COLO668 (cell line): Measurements from ENCODE around the gene BCKDK.
A peak's percentile ranks its signal among the peaks of the same experiment; 100 is the strongest.
"Not testable (repeated sequence)": the region's sequence is repeated elsewhere in the genome, so short reads cannot be mapped to it uniquely, and the experiment has no call there.

Experiments used
- DNase-seq: peaks from one replicate; lab custom pipeline; 2025; ENCODE audit not compliant: unreplicated experiment; lab: John Stamatoyannopoulos, UW

Gene BCKDK

GRCh38 chr16:31094424-31095120 lies 13.6 kb upstream of the BCKDK start, which contains the start of gene VKORC1:
Gene VKORC1, minus strand, starts transcription at chr16:31094797. Its CDS starts 68 bp downstream, at chr16:31094729.
- peak; percentile 96 for DNase-seq

GRCh38 chr16:31099860-31100638 lies 8.1 kb upstream of the BCKDK start:
- peak; percentile 10 for DNase-seq

DNA sequence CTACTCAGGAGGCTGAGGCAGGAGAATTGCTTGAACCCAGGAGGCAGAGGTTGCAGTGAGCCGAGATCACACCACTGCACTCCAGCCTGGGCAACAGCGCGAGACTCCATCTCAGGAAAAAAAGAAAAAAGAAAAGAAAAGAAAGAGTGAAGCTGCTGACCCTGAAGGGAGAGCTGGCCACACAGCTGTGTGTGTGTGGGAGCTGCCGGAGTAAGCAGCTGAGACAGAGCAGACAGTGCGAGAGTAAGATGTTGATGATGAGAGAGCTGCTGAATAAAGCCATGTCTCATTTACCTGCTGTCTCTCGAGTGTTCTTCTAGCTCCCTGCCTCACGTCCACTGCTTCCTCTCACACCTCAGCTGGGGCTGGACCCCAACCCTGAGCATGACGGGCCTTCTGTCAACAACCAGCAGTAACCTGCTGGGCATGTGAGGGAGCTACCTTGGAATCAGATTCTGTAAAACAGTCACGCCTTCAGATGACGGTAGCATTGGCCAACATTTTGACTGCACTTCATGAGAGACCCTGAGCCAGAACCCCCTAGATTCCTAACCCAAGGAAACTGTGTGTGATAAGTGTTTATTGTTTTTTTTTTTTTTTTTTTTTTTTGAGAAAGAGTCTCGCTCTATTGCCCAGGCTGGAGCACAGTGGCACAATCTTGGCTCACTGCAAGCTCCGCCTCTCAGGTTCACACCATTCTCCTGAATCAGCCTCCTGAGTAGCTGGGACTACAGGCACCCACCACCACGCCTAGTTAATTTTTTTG lies 7.1 kb upstream of the BCKDK start:
- not testable (repeated sequence) for DNase-seq

DNA sequence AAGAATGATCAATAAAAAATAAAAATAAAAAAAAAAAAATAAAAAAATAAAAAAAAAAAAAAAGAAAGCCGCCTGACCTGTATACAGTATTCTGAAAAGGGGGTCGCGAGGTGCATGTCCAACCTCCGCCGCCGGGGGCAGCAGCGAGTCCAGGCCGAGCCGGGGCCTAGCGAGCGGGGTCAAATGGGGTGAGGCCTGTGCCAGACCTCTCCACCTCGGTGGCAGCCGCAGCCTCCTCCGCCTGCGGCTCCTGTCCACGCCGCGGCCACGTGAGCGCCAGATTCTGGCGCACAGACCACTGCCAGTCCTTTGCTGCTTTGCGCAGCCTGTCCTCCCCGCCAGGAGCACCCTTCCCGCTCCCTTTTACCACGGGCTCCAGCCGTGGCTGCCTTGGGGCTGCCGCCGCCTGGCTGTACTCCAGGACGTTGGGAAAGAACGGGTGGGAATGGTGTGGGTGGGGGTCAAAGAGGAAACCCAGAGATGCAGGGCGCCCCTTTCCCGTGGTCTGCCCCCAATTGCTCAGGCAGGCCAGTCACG lies 2.4 kb upstream of the BCKDK start:
- DNase-seq: peak; percentile 54

DNA sequence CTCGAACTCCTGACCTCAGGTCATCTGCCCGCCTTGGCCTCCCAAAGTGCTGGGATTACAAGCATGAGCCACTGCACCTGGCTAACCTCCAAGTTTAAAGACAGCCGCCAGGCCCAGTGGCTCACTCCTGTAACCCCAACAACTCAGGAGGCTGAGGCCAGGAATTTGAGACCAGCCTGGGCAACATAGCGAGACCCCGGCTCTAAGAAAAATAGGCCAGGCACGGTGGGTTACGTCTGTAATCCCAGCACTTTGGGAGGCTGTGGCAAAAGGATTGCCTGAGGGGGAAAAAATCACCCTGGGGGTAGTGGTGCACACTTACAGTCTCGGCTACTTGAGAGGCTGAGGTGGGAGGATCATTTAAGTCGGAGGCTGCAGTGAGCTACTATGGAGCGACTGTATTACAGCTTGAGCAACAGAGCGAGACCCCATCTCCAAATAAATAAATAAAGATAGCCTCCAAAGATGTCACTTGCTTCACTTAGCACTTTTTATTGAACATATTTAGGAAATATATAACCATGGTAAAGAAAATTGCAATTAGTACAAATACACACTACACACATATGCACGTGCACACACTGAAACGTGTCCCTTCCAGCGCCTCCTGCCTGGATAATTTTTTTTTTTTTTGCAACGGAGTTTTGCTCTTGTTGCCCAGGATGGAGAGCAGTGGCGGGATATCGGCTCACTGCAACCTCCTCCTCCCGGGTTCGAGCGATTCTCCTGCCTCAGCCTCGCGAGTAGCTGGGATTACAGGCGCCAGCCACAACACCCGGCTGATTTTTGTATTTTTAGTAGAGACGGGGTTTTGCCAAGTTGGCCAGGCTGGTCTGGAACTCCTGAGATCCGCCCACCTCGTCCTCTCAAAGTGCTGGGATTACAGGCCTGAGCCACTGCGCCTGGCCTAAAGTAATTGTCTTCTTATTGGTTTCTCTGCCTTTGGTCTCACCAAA lies 1.4 kb upstream of the BCKDK start:
- no peak for DNase-seq

GRCh38 chr16:31107465-31107867 lies 720 bp upstream of the BCKDK start:
- DNase-seq: no peak

- no peak for DNase-seq
Observed at GRCh38 chr16:31108794-31109558, 790 bp downstream of the BCKDK start.

DNA sequence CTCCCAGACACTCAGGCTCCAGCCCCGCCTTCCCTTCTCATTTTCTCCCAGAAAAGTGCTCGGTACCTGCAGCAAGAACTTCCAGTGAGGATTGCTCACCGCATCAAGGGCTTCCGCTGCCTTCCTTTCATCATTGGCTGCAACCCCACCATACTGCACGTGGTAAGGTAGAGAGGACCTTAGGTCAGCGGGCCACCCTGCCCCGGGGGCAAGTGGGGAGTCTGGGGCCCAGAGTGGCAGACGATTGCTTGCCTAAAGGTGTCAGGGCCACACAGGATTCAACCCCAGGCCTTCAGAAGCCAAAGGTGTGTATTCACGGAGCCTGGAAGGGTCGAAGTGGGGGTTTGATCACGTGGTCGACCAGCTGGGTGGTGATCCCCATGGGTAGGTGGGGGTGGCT lies 1.4 kb downstream of the BCKDK start:
- no peak for DNase-seq

GRCh38 chr16:31110106-31111034 lies 2.2 kb downstream of the BCKDK start:
- no peak for DNase-seq

GRCh38 chr16:31111881-31112466 lies 3.8 kb downstream of the BCKDK start:
- DNase-seq: no peak

DNA sequence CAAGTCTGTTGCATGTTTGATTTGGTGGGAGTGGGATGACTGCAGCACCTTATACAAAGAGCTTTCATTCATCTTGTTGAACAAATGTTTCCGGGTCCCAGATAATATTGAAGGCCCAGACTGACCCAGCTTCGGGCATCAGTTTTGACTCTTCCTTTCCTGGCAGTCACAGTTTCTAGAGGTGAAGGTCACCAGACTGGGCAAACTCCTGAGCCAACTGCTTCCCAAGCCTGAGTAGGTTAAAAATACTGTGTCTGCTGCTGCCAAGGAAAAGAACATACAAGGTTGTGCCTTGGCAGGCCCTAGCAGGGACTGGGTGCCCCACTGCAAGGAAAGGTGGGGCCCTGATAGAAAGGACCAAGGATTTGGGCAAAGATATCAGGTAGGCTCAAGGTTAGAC lies 4.5 kb downstream of the BCKDK start:
- DNase-seq: no peak

DNA sequence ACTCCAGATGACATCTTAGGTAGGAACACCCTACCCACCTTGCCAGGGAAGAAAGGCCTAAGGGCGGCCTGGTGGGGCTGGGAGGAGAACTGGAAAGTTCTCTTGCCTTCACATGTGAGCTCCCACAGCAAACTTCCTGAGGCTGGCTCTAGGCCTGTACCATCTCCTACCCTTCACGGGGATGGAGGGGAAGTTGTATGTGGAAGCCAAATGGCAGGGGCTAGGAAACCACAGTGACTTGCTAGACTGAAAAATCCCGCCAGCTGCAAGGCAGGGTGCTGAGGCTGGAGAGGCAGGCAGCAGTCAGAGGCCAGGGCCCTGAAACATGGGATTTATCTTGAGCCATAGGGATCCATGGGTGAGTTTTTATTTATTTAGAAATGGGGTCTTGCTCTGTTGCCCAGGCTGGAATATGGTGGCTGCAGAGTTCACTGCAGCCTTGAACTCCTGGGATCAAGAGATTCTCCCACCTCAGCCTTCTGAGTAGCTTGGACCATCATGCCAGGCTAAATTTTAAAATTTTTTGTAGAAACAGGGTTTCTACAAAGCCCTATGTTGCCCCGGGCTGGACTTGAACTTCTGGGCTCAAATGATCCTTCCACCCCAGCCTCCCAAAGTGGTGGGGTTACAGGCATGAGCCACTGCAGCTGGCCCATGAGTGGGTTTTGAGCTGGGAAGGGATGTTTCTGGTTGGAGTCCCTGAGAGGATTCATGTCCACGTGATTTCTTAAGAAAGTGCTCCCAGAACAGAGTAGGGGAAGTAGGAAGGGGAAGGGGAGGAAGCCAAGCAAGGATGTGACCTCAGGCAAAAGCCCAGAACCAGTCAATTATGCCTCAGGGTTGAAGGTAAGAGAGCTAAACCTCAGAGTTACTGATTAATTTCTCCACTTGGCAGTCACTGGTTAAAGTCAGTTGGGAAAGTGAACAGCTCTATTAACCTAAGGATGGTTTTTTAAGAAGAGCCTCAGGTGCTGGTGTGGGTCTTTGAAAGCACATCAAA lies 5.2 kb downstream of the BCKDK start:
- no peak for DNase-seq

DNA sequence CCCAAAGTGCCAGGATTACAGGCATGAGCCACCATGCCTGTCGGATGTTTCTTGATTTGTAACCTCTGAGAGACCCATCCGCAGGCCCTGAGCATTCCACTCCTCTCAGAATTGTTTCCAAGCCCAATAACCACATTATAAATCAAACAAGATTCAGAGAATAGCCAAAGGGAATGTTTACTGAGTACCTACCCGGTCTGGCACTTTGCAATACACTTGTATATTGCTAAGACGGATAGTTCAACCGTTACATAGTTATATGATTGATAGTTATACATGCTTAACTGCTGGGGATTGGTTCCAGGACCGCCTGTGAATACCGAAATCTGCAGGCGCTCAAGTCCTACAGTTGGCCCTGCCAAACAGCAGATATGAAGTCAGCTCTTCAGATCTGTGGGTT lies 6.3 kb downstream of the BCKDK start:
- DNase-seq: no peak

DNA sequence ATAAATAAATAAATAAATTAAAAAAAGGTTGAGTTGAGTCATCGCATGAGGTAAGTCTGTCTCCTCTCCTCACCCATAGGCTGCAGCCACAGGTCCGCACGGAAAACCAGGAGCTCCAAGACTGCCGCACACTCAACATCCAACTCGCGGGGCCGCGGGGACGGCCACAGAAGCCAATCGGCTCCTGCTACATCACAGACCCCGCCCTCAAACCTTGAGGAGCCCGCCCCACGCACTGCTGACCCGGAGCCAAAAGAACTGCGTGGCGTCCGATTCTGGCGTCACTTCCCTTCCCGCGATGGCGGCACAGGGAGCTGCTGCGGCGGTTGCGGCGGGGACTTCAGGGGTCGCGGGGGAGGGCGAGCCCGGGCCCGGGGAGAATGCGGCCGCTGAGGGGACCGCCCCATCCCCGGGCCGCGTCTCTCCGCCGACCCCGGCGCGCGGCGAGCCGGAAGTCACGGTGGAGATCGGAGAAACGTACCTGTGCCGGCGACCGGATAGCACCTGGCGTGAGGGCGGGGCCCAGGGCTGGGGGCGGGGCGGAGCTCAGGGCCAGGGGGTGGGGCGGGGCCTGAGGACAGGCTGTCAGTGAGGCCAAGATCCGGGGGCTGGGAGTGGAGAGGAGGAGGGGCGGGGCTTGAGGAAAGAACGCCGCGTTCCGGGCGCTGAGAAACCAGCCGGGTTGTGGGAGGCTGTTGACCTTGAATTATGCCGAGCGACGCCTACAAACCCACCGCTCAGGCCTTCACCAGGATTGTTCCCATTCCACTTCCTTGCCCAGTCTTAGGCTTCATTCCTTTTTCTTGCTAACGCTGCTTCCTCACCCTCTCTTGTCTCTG lies 9.4 kb downstream of the BCKDK start, which contains the start of gene KAT8:
TSS of gene KAT8 (plus strand) at position 281 of the 839 bp plus-strand sequence. CDS start at position 299, 18 bp downstream.
- peak; percentile 98 for DNase-seq

GRCh38 chr16:31118223-31119155 lies 10.3 kb downstream of the BCKDK start:
- DNase-seq: no peak
